ENCODE data around the gene AHCYL2.

The AHCYL2 gene

GRCh38 chr7:129438281-129438838, 213.5 kb downstream of the AHCYL2 start:
- no peak overlapping the region for H3K9ac ChIP-seq (ENCODE audit: low read length)
- no peaks in the 10 kb centered on the region for H3K9me3 ChIP-seq (ENCODE audit: insufficient read depth, low read length)
- H2AFZ ChIP-seq (ENCODE audit: low read depth, low read length, severe bottlenecking), result no peak overlapping the region
- H3K27ac ChIP-seq (ENCODE audit: low read depth, low read length), result no peak overlapping the region
- H3K4me2 ChIP-seq (ENCODE audit: low read depth, low read length, poor library complexity, severe bottlenecking), result no peak overlapping the region
- TF ChIP-seq CTCF (IDR thresholded peaks at IDR 0.05; ENCODE audit: insufficient read depth, low read length, poor library complexity, severe bottlenecking) (no peak), EZH2phosphoT487 (conservative IDR thresholded peaks at IDR 0.05; ENCODE audit: low read length) (no peak)
- no peak overlapping the region for H3K4me3 ChIP-seq (ENCODE audit: insufficient read depth, low read length, poor library complexity, severe bottlenecking)
- no peaks in the 10 kb centered on the region for H4K20me1 ChIP-seq (ENCODE audit: low read depth, low read length)
- H3F3A ChIP-seq (ENCODE audit: insufficient read depth), result no peaks in the 10 kb centered on the region
- no peaks in the 10 kb centered on the region for H3K79me2 ChIP-seq (ENCODE audit: insufficient read depth, low read length)
- H3K9me2 ChIP-seq (replicated peaks; ENCODE audit: insufficient read depth, low read length), result no peaks in the 10 kb centered on the region
- no peaks in the 10 kb centered on the region for H3K36me3 ChIP-seq (ENCODE audit: low read length)
- no peaks in the 10 kb centered on the region for H3K27me3 ChIP-seq (ENCODE audit: low read length)

GRCh38 chr7:129438839-129439651, 214.2 kb downstream of the AHCYL2 start:
- H3K79me2 ChIP-seq (ENCODE audit: insufficient read depth, low read length), result no peaks in the 10 kb centered on the region
- no peak overlapping the region for H3K4me3 ChIP-seq (ENCODE audit: insufficient read depth, low read length, poor library complexity, severe bottlenecking)
- no peaks in the 10 kb centered on the region for H3K9me2 ChIP-seq (replicated peaks; ENCODE audit: insufficient read depth, low read length)
- no peaks in the 10 kb centered on the region for H3K27me3 ChIP-seq (ENCODE audit: low read length)
- no peaks in the 10 kb centered on the region for H3F3A ChIP-seq (ENCODE audit: insufficient read depth)
- H3K36me3 ChIP-seq (ENCODE audit: low read length), result no peaks in the 10 kb centered on the region
- no peak overlapping the region for H3K27ac ChIP-seq (ENCODE audit: low read depth, low read length)
- H3K9me3 ChIP-seq (ENCODE audit: insufficient read depth, low read length), result no peaks in the 10 kb centered on the region
- H3K4me2 ChIP-seq (ENCODE audit: low read depth, low read length, poor library complexity, severe bottlenecking), result no peak overlapping the region
- H2AFZ ChIP-seq (ENCODE audit: low read depth, low read length, severe bottlenecking), result no peak overlapping the region
- TF ChIP-seq EZH2phosphoT487 (conservative IDR thresholded peaks at IDR 0.05; ENCODE audit: low read length) (no peak), CTCF (IDR thresholded peaks at IDR 0.05; ENCODE audit: insufficient read depth, low read length, poor library complexity, severe bottlenecking) (no peak)
- no peaks in the 10 kb centered on the region for H4K20me1 ChIP-seq (ENCODE audit: low read depth, low read length)
- no peak overlapping the region for H3K9ac ChIP-seq (ENCODE audit: low read length)

DNA sequence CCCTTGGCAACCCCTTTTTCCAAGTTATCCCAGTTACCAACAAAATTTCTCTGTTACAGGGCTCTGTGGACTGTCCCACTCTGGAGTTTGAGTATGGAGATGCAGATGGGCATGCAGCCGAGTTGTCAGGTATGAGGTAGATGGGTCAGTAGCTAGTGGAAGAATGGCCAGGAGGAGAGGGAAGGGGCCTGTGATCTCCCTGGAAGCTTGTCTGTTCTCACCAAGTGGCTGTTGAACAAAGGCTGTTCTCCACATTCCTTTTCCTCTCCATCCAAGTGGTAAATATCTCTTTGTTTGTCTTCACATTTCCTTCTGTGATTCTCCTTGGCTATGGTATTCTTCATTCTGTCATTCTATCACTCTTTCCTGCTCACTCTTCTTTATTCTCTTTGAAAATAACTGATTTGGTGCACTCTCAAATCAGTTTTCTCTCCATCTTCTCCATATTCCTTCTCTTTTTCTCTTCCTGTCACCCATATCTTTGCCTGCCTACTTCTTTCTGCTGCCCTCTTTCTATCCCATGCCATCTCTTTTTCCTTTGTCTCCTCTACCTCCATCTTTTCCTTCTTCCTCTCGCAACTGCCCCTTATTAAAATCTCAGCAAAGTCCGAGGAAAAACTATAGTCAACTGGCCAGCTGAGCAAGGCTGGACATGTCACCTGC, 215.3 kb downstream of the AHCYL2 start:
- H3K79me2 ChIP-seq (ENCODE audit: insufficient read depth, low read length), result no peaks in the 10 kb centered on the region
- no peak overlapping the region for H3K4me3 ChIP-seq (ENCODE audit: insufficient read depth, low read length, poor library complexity, severe bottlenecking)
- no peaks in the 10 kb centered on the region for H3K9me2 ChIP-seq (replicated peaks; ENCODE audit: insufficient read depth, low read length)
- H3K9me3 ChIP-seq (ENCODE audit: insufficient read depth, low read length), result no peaks in the 10 kb centered on the region
- TF ChIP-seq CTCF (IDR thresholded peaks at IDR 0.05; ENCODE audit: insufficient read depth, low read length, poor library complexity, severe bottlenecking) (no peak), EZH2phosphoT487 (conservative IDR thresholded peaks at IDR 0.05; ENCODE audit: low read length) (no peak)
- H4K20me1 ChIP-seq (ENCODE audit: low read depth, low read length), result no peaks in the 10 kb centered on the region
- H3K9ac ChIP-seq (ENCODE audit: low read length), result no peak overlapping the region
- no peaks in the 10 kb centered on the region for H3K36me3 ChIP-seq (ENCODE audit: low read length)
- H3K4me2 ChIP-seq (ENCODE audit: low read depth, low read length, poor library complexity, severe bottlenecking), result no peak overlapping the region
- H3F3A ChIP-seq (ENCODE audit: insufficient read depth), result no peaks in the 10 kb centered on the region
- no peak overlapping the region for H3K27ac ChIP-seq (ENCODE audit: low read depth, low read length)
- H3K27me3 ChIP-seq (ENCODE audit: low read length), result no peaks in the 10 kb centered on the region
- no peak overlapping the region for H2AFZ ChIP-seq (ENCODE audit: low read depth, low read length, severe bottlenecking)

Data from SU-DHL-6 (cell line).